WERI-Rb-1 (cell line): ENCODE results near the gene IRF5.

Experiments used
- DNase-seq: peaks from one replicate; pipeline ENCODE4 v3.0.0-alpha.2; 2020
- H3K27ac ChIP-seq: fragments of 250-450 bp; sonication (Bioruptor Pico); 2 replicates; pipeline ENCODE4 v1.5.1; 2020; ENCODE audit warnings: mild to moderate bottlenecking, moderate library complexity
- H3K27me3 ChIP-seq: fragments of 250-450 bp; sonication (Bioruptor Pico); 2 replicates; pipeline ENCODE4 v1.5.1; 2021; ENCODE audit warnings: mild to moderate bottlenecking, low read depth, moderate library complexity; ENCODE audit not compliant: insufficient read depth, severe bottlenecking
- H3K36me3 ChIP-seq: fragments of 250-450 bp; sonication (Bioruptor Pico); 2 replicates; pipeline ENCODE4 v1.5.1; 2020; ENCODE audit warnings: mild to moderate bottlenecking, moderate library complexity
- H3K4me3 ChIP-seq: 2 replicates; pipeline ENCODE4 v1.5.1; 2011; ENCODE audit warnings: low read depth, mild to moderate bottlenecking, control low read depth, low read length
- H3K9me3 ChIP-seq: fragments of 250-450 bp; sonication (Bioruptor Pico); 2 replicates; pipeline ENCODE4 v1.5.1; 2021; ENCODE audit warnings: mild to moderate bottlenecking, moderate library complexity; ENCODE audit not compliant: severe bottlenecking
- CTCF ChIP-seq: IDR thresholded peaks from 2 replicates; pipeline ENCODE4 v1.5.1; 2011; ENCODE audit warnings: low read depth, mild to moderate bottlenecking, control low read depth, inconsistent platforms, low read length

IRF5 gene

GRCh38 chr7:128928882-128929788 lies 8.6 kb upstream of the IRF5 start:
- Histone ChIP-seq H3K27ac (no peak overlapping the region), H3K9me3 (no peaks in the 10 kb centered on the region), H3K27me3 (no peaks in the 10 kb centered on the region), H3K4me3 (no peak overlapping the region), H3K36me3 (no peaks in the 10 kb centered on the region)
- no peak for TF ChIP-seq CTCF
- DNase-seq, result no peak

GRCh38 chr7:128931190-128931798 lies 6.4 kb upstream of the IRF5 start:
- no peak for DNase-seq

GRCh38 chr7:128931965-128932861 lies 5.5 kb upstream of the IRF5 start:
- H3K4me3 ChIP-seq, result no peak overlapping the region
- TF ChIP-seq CTCF, result no peak
- no peak for DNase-seq
- no peaks in the 10 kb centered on the region for H3K36me3 ChIP-seq
- H3K27ac ChIP-seq, result no peak overlapping the region
- no peaks in the 10 kb centered on the region for H3K27me3 ChIP-seq
- H3K9me3 ChIP-seq, result no peaks in the 10 kb centered on the region

More at GRCh38 chr7:128931190-128931798, 6.4 kb upstream of the IRF5 start:
- Histone ChIP-seq H3K4me3 (no peak overlapping the region), H3K27me3 (no peaks in the 10 kb centered on the region), H3K27ac (no peak overlapping the region), H3K36me3 (no peaks in the 10 kb centered on the region), H3K9me3 (no peaks in the 10 kb centered on the region)
- TF ChIP-seq CTCF, result no peak

GRCh38 chr7:128932862-128933179 lies 4.9 kb upstream of the IRF5 start:
- no peaks in the 10 kb centered on the region for H3K36me3 ChIP-seq
- no peak overlapping the region for H3K4me3 ChIP-seq
- H3K27me3 ChIP-seq, result no peaks in the 10 kb centered on the region
- no peaks in the 10 kb centered on the region for H3K9me3 ChIP-seq
- no peak for TF ChIP-seq CTCF
- DNase-seq, result no peak
- no peak overlapping the region for H3K27ac ChIP-seq

- Histone ChIP-seq H3K27me3 (no peaks in the 10 kb centered on the region), H3K4me3 (no peak overlapping the region), H3K36me3 (no peaks in the 10 kb centered on the region), H3K9me3 (no peaks in the 10 kb centered on the region), H3K27ac (no peak overlapping the region)
- no peak for DNase-seq
- no peak for TF ChIP-seq CTCF
Measured at GRCh38 chr7:128933180-128933891, 4.4 kb upstream of the IRF5 start.
